ENCODE results near the gene MOCOS.

The MOCOS gene

GRCh38 chr18:36196238-36196995 is 9.1 kb downstream of the MOCOS start:
- H3K4me1 ChIP-seq (ENCODE audit: control insufficient read depth in 1 of 2, insufficient read depth in 1 of 2, low read depth in 1 of 2, low read length in 1 of 2), result no peaks in the 10 kb centered on the region
- peaks cover 20% of the 10 kb centered on the region for H3K27me3 ChIP-seq
- H3K4me3 ChIP-seq (ENCODE audit: low read depth in 1 of 2, low read length in 1 of 2), result no peak overlapping the region
- TF ChIP-seq CTCF (IDR thresholded peaks at IDR 0.05), result no peak
- H3K27ac ChIP-seq, result no peak overlapping the region
- no peaks in the 10 kb centered on the region for H3K36me3 ChIP-seq
- H3K9me3 ChIP-seq, result no peaks in the 10 kb centered on the region

- no peak for TF ChIP-seq CTCF (IDR thresholded peaks at IDR 0.05)
- Histone ChIP-seq H3K27ac (no peak overlapping the region), H3K27me3 (peaks cover 9% of the 10 kb centered on the region), H3K4me1 (ENCODE audit: control insufficient read depth in 1 of 2, insufficient read depth in 1 of 2, low read depth in 1 of 2, low read length in 1 of 2) (no peaks in the 10 kb centered on the region), H3K36me3 (no peaks in the 10 kb centered on the region), H3K4me3 (ENCODE audit: low read depth in 1 of 2, low read length in 1 of 2) (no peak overlapping the region), H3K9me3 (no peaks in the 10 kb centered on the region)
Measured at GRCh38 chr18:36197511-36198166, 10.3 kb downstream of the MOCOS start.

- TF ChIP-seq CTCF (IDR thresholded peaks at IDR 0.05), result no peak
Measured at GRCh38 chr18:36199691-36200295, 12.5 kb downstream of the MOCOS start.

GRCh38 chr18:36200354-36200771 is 13.1 kb downstream of the MOCOS start:
- Histone ChIP-seq H3K9me3 (no peaks in the 10 kb centered on the region), H3K27me3 (no peaks in the 10 kb centered on the region), H3K4me3 (ENCODE audit: low read depth in 1 of 2, low read length in 1 of 2) (no peak overlapping the region), H3K36me3 (no peaks in the 10 kb centered on the region), H3K4me1 (ENCODE audit: control insufficient read depth in 1 of 2, insufficient read depth in 1 of 2, low read depth in 1 of 2, low read length in 1 of 2) (no peaks in the 10 kb centered on the region), H3K27ac (no peak overlapping the region)
- TF ChIP-seq CTCF (IDR thresholded peaks at IDR 0.05), result no peak

More at GRCh38 chr18:36199691-36200295, 12.5 kb downstream of the MOCOS start:
- Histone ChIP-seq H3K27ac (no peak overlapping the region), H3K9me3 (no peaks in the 10 kb centered on the region), H3K27me3 (peaks cover 4% of the 10 kb centered on the region), H3K4me1 (ENCODE audit: control insufficient read depth in 1 of 2, insufficient read depth in 1 of 2, low read depth in 1 of 2, low read length in 1 of 2) (no peaks in the 10 kb centered on the region), H3K36me3 (no peaks in the 10 kb centered on the region), H3K4me3 (ENCODE audit: low read depth in 1 of 2, low read length in 1 of 2) (no peak overlapping the region)

GRCh38 chr18:36201765-36202164 is 14.5 kb downstream of the MOCOS start:
- H3K27ac ChIP-seq, result no peak overlapping the region
- no peak overlapping the region for H3K4me3 ChIP-seq (ENCODE audit: low read depth in 1 of 2, low read length in 1 of 2)
- no peaks in the 10 kb centered on the region for H3K4me1 ChIP-seq (ENCODE audit: control insufficient read depth in 1 of 2, insufficient read depth in 1 of 2, low read depth in 1 of 2, low read length in 1 of 2)
- no peaks in the 10 kb centered on the region for H3K27me3 ChIP-seq
- TF ChIP-seq CTCF (IDR thresholded peaks at IDR 0.05), result no peak
- H3K36me3 ChIP-seq, result no peaks in the 10 kb centered on the region
- H3K9me3 ChIP-seq, result no peaks in the 10 kb centered on the region

Data from neutrophil (primary cell).